Thyroid gland (tissue), 4 donors: ENCODE data around the gene FNDC10. TPM values are rescaled to one million over a fixed set of nuclear protein-coding genes. Genes with fewer than 3 reads are reported as not detected.
"Not testable (repeated sequence)": the region's sequence is repeated elsewhere in the genome, so short reads cannot be mapped to it uniquely, and the experiment has no call there.

Experiments
- DNase-seq, 2 donors: peaks; one replicate each; pipeline ENCODE4 v3.0.0-alpha.2; 2019
- H3K27ac ChIP-seq, 3 donors: fragments of 200-600 bp; sonication (generic); 1 replicate in 2 of 3; 2 replicates in 1 of 3; pipeline ENCODE4 v1.5.1; 2016 to 2019; ENCODE audit warnings: mild to moderate bottlenecking in 1 of 3, moderate library complexity in 1 of 3
- H3K27me3 ChIP-seq: fragments of 200-600 bp; sonication (generic); one replicate; pipeline ENCODE4 v1.5.1; 2019
- H3K36me3 ChIP-seq, 2 donors: fragments of 200-600 bp; sonication (generic); one replicate each; pipeline ENCODE4 v1.5.1; 2016 to 2019
- H3K4me1 ChIP-seq, 2 donors: fragments of 200-600 bp; sonication (generic); one replicate each; pipeline ENCODE4 v1.5.1; 2017 to 2019
- H3K4me3 ChIP-seq, 3 donors: fragments of 200-600 bp; sonication (generic); replicated peaks in 1 of 3; 1 replicate in 2 of 3; 2 replicates in 1 of 3; pipeline ENCODE4 v1.5.1; 2016; ENCODE audit warnings: mild to moderate bottlenecking in 1 of 3
- H3K9me3 ChIP-seq: fragments of 200-600 bp; sonication (generic); one replicate; pipeline ENCODE4 v1.5.1; 2017
- POLR2A ChIP-seq, 2 donors: fragments of 450-650 bp; IDR thresholded peaks; one replicate each; pipeline ENCODE4 v1.6.1; 2017; ENCODE audit warnings: antibody characterized with exemption in 2 of 2, mild to moderate bottlenecking in 2 of 2, moderate library complexity in 1 of 2
- WGBS, 2 donors: methylation state at CpG; one replicate each; pipeline ENCODE4 v1.1.5; 2017; 5-methylcytosine and 5-hydroxymethylcytosine counted together
- intact Hi-C: fragments of 100-400 bp; cut with DNase I; formaldehyde crosslinking; loops from one replicate; pipeline ENCODE4 v1.15.1; 2023
- total RNA-seq, 4 donors: library from RNA; depleted of rRNA; stranded (reverse); fragments of >200 nt; gene quantifications; one replicate each; pipeline ENCODE4 v1.2.3, GENCODE V29; 2016
- TF ChIP-seq, protein P1 (sequence below), 6 experiments: fragments of 200-600 bp in 3 of 6; fragments of 450-650 bp in 3 of 6; sonication (generic) in 3 of 6; IDR thresholded peaks; one replicate each; pipeline ENCODE4 v1.5.1; 2016 to 2019; ENCODE audit warnings: antibody characterized with exemption in 6 of 6, mild to moderate bottlenecking in 2 of 6, inconsistent platforms in 1 of 6, moderate library complexity in 1 of 6

FNDC10 gene
- total RNA-seq, 4 donors from 2014 or later, result 1.0 to 9.9 (median 5.3) TPM

- peaks cover 13 to 20% of the 10 kb centered on the region in 2 donors for H3K36me3 ChIP-seq
- DNase-seq, H3K9me3 ChIP-seq, intact Hi-C loops, H3K27ac ChIP-seq, H3K4me3 ChIP-seq: not testable (repeated sequence)
- peaks cover 17% of the 10 kb centered on the region for H3K27me3 ChIP-seq
- no CpG with 5 or more reads among the region's 13 CpGs for WGBS, 2 donors
- peaks cover 0 to 10% of the 10 kb centered on the region in 2 donors for H3K4me1 ChIP-seq
These were observed 34.7 kb upstream of the FNDC10 start for GRCh38 chr1:1634613-1635012.

DNA sequence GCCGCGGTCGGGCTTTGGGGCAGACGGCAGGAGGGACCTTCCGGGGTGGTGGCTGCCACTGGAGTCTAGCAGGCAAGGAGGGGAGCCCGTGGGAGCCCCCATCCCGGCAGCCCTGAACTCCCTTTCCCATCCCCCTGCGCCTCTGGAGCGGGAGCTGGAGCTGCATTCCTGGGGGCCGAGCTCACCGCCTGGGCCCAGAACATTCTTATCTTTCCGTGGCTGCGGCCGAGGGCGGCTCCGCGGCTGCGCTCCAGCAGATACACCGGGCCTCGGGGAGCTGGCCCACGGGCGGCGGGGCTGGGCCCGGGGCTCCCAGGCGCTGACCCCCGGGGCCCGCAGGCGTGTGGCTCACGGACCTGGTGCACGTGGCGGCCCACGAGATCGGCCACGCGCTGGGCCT lies 33.5 kb upstream of the FNDC10 start:
- H3K4me3 ChIP-seq, intact Hi-C loops, H3K9me3 ChIP-seq, DNase-seq, H3K27ac ChIP-seq: not testable (repeated sequence)
- H3K4me1 ChIP-seq, result peaks cover 0 to 10% of the 10 kb centered on the region in 2 donors
- H3K27me3 ChIP-seq, result peaks cover 17% of the 10 kb centered on the region
- H3K36me3 ChIP-seq, result peaks cover 14 to 16% of the 10 kb centered on the region in 2 donors
- no CpG with 5 or more reads among the region's 35 CpGs for WGBS, 2 donors

DNA sequence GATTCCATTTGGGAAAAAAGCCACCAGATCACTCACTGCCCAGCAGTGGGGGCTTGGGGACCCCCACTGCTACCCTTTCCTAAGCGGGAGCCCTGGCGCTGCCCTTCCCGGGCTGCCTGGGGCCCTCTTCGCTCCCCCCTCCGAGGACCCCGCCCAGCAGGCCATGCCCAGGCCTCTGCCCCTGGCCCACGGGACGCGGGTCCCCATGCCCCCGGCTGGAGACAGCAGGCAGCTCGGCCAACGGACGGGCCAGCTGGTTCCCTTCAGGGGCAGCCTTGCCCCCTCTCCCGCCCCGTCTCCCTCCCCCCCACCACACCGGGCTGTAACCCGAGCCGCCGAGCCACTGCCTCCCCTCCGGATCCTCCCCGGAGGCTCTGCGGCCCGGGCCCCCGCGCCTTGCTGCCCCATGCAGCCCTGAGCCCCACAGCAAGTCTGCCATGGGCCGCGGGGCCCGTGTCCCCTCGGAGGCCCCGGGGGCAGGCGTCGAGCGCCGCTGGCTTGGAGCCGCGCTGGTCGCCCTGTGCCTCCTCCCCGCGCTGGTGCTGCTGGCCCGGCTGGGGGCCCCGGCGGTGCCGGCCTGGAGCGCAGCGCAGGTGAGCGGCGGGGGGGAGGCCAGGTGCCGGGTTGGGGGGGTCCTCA lies 32.0 kb upstream of the FNDC10 start, which contains the start of gene MMP23B:
Gene MMP23B, plus strand, starts transcription at position 392 of the 639 bp plus-strand sequence. Its CDS starts 46 bp downstream, at position 438.
- TF ChIP-seq POLR2A (IDR thresholded peaks at IDR 0.05), result no peak
- TF ChIP-seq, protein P1, sequence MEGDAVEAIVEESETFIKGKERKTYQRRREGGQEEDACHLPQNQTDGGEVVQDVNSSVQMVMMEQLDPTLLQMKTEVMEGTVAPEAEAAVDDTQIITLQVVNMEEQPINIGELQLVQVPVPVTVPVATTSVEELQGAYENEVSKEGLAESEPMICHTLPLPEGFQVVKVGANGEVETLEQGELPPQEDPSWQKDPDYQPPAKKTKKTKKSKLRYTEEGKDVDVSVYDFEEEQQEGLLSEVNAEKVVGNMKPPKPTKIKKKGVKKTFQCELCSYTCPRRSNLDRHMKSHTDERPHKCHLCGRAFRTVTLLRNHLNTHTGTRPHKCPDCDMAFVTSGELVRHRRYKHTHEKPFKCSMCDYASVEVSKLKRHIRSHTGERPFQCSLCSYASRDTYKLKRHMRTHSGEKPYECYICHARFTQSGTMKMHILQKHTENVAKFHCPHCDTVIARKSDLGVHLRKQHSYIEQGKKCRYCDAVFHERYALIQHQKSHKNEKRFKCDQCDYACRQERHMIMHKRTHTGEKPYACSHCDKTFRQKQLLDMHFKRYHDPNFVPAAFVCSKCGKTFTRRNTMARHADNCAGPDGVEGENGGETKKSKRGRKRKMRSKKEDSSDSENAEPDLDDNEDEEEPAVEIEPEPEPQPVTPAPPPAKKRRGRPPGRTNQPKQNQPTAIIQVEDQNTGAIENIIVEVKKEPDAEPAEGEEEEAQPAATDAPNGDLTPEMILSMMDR (IDR thresholded peaks at IDR 0.05), result no peak
- Histone ChIP-seq H3K27ac (peak within 1 kb of the TSS in 2 of 3 donors; percentile 33 to 61), H3K4me3 (no peak within 1 kb of the TSS), H3K4me1 (peaks cover 0 to 10% of the 10 kb centered on the region in 2 donors), H3K27me3 (peaks cover 17% of the 10 kb centered on the region), H3K36me3 (peaks cover 15 to 17% of the 10 kb centered on the region in 2 donors), H3K9me3 (no peaks in the 10 kb centered on the region)
- WGBS, 2 donors, result 23% methylated on average over 4 of the region's 48 CpGs; no CpG with 5 or more reads in 1 of the 2 donors
- no peak for DNase-seq
- intact Hi-C loops, result no loop called here

DNA sequence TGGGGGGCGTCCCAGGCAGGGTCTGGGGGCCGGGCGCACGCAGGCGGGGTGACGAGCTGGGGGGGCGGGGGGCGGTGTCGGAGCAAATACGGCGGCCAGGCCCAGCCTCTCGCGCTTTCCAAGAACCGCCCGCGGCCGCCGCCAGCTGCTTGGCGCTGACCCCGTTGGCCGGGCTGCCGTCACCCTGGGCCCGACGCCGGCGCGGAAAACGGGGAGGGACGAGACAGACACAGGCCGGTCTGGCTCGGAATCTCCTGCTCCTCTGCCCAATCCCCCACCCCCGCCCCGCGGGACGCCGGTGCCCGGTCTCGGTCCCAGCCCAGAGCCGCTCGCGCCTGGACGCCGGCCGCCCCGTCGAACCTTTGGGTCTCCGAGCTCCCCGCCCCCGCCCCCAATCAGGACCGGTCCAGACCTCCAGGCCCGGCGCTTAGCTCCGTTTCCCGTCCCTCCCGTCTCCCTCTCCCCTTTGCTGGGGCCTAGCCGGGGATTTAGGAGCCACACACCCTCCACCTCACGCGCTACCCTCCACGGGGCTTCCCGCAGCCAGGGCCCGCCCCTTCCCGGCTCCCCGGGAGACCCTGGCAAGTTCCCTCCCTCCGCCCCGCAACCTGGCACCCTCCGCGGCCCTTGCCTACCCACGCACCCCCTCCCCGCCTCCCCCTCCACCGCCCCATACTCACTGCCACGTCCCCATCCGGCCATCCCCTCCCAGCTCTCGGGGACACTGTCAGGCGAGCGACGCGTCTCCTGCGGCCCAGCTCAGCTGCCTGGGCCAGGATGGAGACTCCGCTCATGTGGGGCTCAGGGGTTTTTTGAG lies 31.2 kb upstream of the FNDC10 start:
- Histone ChIP-seq H3K9me3 (no peaks in the 10 kb centered on the region), H3K27me3 (peaks cover 17% of the 10 kb centered on the region), H3K4me1 (peaks cover 0 to 10% of the 10 kb centered on the region in 2 donors), H3K4me3 (peak overlapping the region in 1 of 3 donors; percentile 17), H3K36me3 (peaks cover 10% of the 10 kb centered on the region in 2 donors), H3K27ac (peak overlapping the region in 2 of 3 donors; percentile 33 to 61)
- no peak for TF ChIP-seq POLR2A (IDR thresholded peaks at IDR 0.05)
- TF ChIP-seq, protein P1 (IDR thresholded peaks at IDR 0.05), result no peak
- DNase-seq, result peak; percentile 24 to 30
- 12 to 15% methylated on average over 13 to 16 of the region's 79 CpGs for WGBS, 2 donors
- intact Hi-C loops, result no loop called here

DNA sequence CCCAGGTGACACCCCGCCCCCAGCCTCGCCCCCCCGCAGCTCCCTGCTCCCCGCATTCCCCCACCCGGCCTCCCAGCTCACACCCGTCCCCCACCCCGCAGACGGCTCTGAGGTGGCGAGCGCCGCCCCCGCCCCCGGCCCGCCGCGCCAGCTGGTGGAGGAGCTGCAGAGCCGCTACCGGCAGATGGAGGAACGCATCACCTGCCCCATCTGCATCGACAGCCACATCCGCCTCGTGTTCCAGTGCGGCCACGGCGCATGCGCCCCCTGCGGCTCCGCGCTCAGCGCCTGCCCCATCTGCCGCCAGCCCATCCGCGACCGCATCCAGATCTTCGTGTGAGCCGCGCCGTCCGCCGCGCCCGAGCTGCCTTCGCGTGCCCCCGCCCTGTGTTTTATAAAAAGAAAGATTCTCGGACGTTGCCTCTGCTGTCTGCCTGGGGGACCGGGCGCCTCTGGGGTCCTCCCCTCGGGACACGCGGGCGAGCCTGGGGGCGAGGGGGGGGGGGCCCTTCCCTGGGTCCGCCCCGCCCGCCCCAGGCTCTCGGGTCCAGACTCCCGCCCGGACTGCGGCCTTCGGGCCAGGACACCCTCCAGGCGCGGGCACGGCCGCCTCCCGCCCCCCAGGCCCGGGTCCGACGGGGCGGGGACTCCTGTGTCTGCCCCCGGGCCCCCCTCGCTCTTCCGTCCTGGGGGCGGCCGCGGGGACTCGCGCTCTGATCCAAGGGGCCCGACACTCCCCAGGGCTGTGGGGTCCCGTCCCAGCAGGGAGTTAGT lies 30.4 kb upstream of the FNDC10 start:
- peaks cover 0 to 10% of the 10 kb centered on the region in 2 donors for H3K4me1 ChIP-seq
- H3K4me3 ChIP-seq, result peak overlapping the region in 1 of 3 donors; percentile 17
- no peak for TF ChIP-seq POLR2A (IDR thresholded peaks at IDR 0.05)
- TF ChIP-seq, protein P1 (IDR thresholded peaks at IDR 0.05), result no peak
- H3K36me3 ChIP-seq, result peaks cover 10% of the 10 kb centered on the region in 2 donors
- H3K9me3 ChIP-seq, result no peaks in the 10 kb centered on the region
- peaks cover 17% of the 10 kb centered on the region for H3K27me3 ChIP-seq
- peak overlapping the region in 2 of 3 donors; percentile 23 to 61 for H3K27ac ChIP-seq
- WGBS, 2 donors, result 54 to 57% methylated on average over 30 to 43 of the region's 81 CpGs
- peak; percentile 38 to 41 for DNase-seq
- intact Hi-C loops, result no loop called here
